ENCODE results near the gene METTL24.

DNA sequence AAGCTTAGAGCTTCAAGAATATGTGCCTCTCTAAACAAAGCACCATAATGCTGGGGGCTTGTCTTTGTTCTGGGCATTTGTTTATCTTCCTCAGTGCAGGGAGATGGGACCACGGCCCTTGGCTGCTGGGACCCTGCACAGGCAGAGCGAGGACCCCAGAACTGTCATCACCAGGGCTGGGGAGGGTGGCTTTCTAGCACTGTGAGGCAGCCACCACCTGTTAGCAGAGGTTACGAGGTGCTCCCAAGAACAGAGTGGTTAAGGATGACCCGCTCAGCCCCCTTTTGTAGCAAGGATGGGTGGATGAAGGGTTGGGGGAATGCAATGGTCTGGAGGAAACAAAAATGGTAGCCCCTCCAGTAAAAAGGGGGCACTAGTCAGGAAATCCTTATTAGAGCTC is 34.9 kb downstream of the METTL24 start:
- TF ChIP-seq, protein P1, sequence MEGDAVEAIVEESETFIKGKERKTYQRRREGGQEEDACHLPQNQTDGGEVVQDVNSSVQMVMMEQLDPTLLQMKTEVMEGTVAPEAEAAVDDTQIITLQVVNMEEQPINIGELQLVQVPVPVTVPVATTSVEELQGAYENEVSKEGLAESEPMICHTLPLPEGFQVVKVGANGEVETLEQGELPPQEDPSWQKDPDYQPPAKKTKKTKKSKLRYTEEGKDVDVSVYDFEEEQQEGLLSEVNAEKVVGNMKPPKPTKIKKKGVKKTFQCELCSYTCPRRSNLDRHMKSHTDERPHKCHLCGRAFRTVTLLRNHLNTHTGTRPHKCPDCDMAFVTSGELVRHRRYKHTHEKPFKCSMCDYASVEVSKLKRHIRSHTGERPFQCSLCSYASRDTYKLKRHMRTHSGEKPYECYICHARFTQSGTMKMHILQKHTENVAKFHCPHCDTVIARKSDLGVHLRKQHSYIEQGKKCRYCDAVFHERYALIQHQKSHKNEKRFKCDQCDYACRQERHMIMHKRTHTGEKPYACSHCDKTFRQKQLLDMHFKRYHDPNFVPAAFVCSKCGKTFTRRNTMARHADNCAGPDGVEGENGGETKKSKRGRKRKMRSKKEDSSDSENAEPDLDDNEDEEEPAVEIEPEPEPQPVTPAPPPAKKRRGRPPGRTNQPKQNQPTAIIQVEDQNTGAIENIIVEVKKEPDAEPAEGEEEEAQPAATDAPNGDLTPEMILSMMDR (IDR thresholded peaks at IDR 0.05): no peak
- TF ChIP-seq POLR2A (IDR thresholded peaks at IDR 0.05): no peak
